Astrocyte (in vitro differentiated cells and primary cell): Measurements from ENCODE around the gene SPACA7. TPM values are rescaled to one million over a fixed set of nuclear protein-coding genes. Genes with fewer than 3 reads are reported as not detected.

Experiments used
- DNase-seq: peaks from one replicate; pipeline ENCODE4 v3.0.0-alpha.2; 2010; ENCODE audit warnings: low read depth
- FAIRE-seq: peaks from 2 replicates; lab custom pipeline; 2011; peaks lifted over from hg19 to GRCh38; lab: Jason Lieb, UNC
- H2AFZ ChIP-seq: 2 replicates; pipeline ENCODE4 v1.6.0; 2012; ENCODE audit warnings: low read depth, low read length, inconsistent platforms
- H3K27ac ChIP-seq: 2 replicates; pipeline ENCODE4 v1.5.1; 2011; ENCODE audit warnings: low read depth, low read length, inconsistent platforms
- H3K27me3 ChIP-seq: 2 replicates; pipeline ENCODE4 v1.6.0; 2011; ENCODE audit warnings: low read length, inconsistent platforms; ENCODE audit not compliant: insufficient read depth
- H3K36me3 ChIP-seq: 2 replicates; pipeline ENCODE4 v1.5.1; 2011; ENCODE audit warnings: low read length, inconsistent platforms; ENCODE audit not compliant: insufficient read depth
- H3K4me1 ChIP-seq: 2 replicates; pipeline ENCODE4 v1.5.1; 2011; ENCODE audit warnings: low read length, inconsistent platforms; ENCODE audit not compliant: insufficient read depth
- H3K4me2 ChIP-seq: 2 replicates; pipeline ENCODE4 v1.6.0; 2012; ENCODE audit warnings: low read length, inconsistent platforms
- H3K4me3 ChIP-seq: 2 replicates; pipeline ENCODE4 v1.5.1; 2011; ENCODE audit warnings: low read depth, mild to moderate bottlenecking, low read length, inconsistent platforms; ENCODE audit not compliant: insufficient read depth
- H3K79me2 ChIP-seq: 2 replicates; pipeline ENCODE4 v1.6.0; 2012; ENCODE audit warnings: mild to moderate bottlenecking, low read length, inconsistent platforms; ENCODE audit not compliant: insufficient read depth
- H3K9ac ChIP-seq: 2 replicates; pipeline ENCODE4 v1.6.0; 2012; ENCODE audit warnings: mild to moderate bottlenecking, low read length, inconsistent platforms
- H3K9me3 ChIP-seq: 2 replicates; pipeline ENCODE4 v1.5.1; 2012; ENCODE audit warnings: low read depth, mild to moderate bottlenecking, low read length, inconsistent platforms; ENCODE audit not compliant: insufficient read depth
- H4K20me1 ChIP-seq: 2 replicates; pipeline ENCODE4 v1.6.0; 2012; ENCODE audit warnings: low read length, inconsistent platforms; ENCODE audit not compliant: insufficient read depth
- H3K27ac Mint-ChIP-seq: one replicate; pipeline ENCODE4 v1.8.0; 2021; ENCODE audit warnings: mild to moderate bottlenecking, mixed read lengths; ENCODE audit not compliant: unreplicated experiment
- H3K27me3 Mint-ChIP-seq: one replicate; pipeline ENCODE4 v1.8.0; 2021; ENCODE audit warnings: low read depth, mixed read lengths; ENCODE audit not compliant: unreplicated experiment
- H3K36me3 Mint-ChIP-seq: one replicate; pipeline ENCODE4 v1.8.0; 2021; ENCODE audit warnings: low read depth, mixed read lengths; ENCODE audit not compliant: unreplicated experiment
- H3K4me1 Mint-ChIP-seq: one replicate; pipeline ENCODE4 v1.8.0; 2021; ENCODE audit warnings: low read depth, mixed read lengths; ENCODE audit not compliant: unreplicated experiment
- H3K4me3 Mint-ChIP-seq: one replicate; pipeline ENCODE4 v1.8.0; 2021; ENCODE audit warnings: mild to moderate bottlenecking, moderate library complexity, mixed read lengths; ENCODE audit not compliant: unreplicated experiment
- H3K9me3 Mint-ChIP-seq: one replicate; pipeline ENCODE4 v1.8.0; 2021; ENCODE audit warnings: mild to moderate bottlenecking, mixed read lengths; ENCODE audit not compliant: unreplicated experiment
- EZH2 ChIP-seq: IDR thresholded peaks from 2 replicates; pipeline ENCODE4 v1.6.1; 2012; ENCODE audit warnings: mild to moderate bottlenecking, low read length, inconsistent platforms; ENCODE audit not compliant: insufficient read depth
- total RNA-seq: library from RNA; stranded (reverse); gene quantifications from 2 replicates; pipeline ENCODE4 v1.2.1, GENCODE V29; 2021
- TF ChIP-seq, protein P1 (sequence below): IDR thresholded peaks from 2 replicates; pipeline ENCODE4 v1.5.1; 2011; ENCODE audit warnings: low read depth, mild to moderate bottlenecking, inconsistent platforms, low read length, moderate library complexity; ENCODE audit not compliant: insufficient read depth

SPACA7 gene
- total RNA-seq, 1 donor from 2014 or later = not detected

DNA sequence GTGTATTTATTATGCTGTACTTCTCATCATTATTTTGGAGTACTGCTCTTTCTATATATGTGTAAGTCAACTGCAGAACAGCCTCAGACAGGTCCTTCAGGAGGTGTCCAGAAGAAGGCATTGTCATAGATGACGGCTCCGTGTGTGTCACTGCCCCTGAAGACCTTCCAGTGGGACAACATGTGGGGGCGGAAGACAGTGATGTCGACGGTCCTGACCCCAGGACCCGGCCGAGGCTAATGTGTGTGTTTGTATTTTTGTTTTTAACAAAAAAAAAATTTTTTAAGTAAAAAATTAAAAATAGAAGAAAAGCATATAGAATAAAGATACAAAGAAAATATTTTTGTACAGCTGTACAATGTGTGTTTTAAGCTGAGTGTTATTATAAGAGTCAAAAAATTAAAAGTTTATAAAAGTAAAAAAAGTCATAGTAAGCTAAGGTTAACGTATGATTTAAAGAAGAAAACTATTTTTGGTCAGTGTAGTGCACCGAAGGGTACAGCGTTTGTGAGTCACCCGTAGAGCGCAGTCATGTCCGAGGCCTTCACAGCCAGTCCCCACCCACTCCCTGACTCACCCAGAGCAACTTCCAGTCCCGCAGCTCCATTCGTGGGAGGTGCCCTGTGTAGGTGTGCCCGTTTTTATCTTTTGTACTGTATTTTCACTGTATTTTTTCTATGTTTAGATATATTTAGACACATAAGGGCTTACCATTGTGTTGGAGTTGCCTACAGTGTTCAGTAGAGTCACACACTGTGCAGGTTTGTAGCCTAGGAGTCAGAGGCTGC is 42.2 kb upstream of the SPACA7 start:
- no peak overlapping the region for H3K4me3 ChIP-seq
- H3K4me3 Mint-ChIP-seq = no peak overlapping the region
- H3K36me3 ChIP-seq = no peaks in the 10 kb centered on the region
- H3K27me3 Mint-ChIP-seq = peaks cover 35% of the 10 kb centered on the region
- no peak overlapping the region for H3K9ac ChIP-seq
- H3K4me1 Mint-ChIP-seq = no peaks in the 10 kb centered on the region
- peaks cover 8% of the 10 kb centered on the region for H3K9me3 ChIP-seq
- H3K4me1 ChIP-seq = no peaks in the 10 kb centered on the region
- no peaks in the 10 kb centered on the region for H3K36me3 Mint-ChIP-seq
- TF ChIP-seq EZH2 = no peak
- TF ChIP-seq, protein P1, sequence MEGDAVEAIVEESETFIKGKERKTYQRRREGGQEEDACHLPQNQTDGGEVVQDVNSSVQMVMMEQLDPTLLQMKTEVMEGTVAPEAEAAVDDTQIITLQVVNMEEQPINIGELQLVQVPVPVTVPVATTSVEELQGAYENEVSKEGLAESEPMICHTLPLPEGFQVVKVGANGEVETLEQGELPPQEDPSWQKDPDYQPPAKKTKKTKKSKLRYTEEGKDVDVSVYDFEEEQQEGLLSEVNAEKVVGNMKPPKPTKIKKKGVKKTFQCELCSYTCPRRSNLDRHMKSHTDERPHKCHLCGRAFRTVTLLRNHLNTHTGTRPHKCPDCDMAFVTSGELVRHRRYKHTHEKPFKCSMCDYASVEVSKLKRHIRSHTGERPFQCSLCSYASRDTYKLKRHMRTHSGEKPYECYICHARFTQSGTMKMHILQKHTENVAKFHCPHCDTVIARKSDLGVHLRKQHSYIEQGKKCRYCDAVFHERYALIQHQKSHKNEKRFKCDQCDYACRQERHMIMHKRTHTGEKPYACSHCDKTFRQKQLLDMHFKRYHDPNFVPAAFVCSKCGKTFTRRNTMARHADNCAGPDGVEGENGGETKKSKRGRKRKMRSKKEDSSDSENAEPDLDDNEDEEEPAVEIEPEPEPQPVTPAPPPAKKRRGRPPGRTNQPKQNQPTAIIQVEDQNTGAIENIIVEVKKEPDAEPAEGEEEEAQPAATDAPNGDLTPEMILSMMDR = no peak
- peaks cover 10% of the 10 kb centered on the region for H3K9me3 Mint-ChIP-seq
- H3K27ac ChIP-seq = no peak overlapping the region
- no peaks in the 10 kb centered on the region for H3K79me2 ChIP-seq
- peak overlapping the region; percentile 71 for H3K27ac Mint-ChIP-seq
- FAIRE-seq = no peak
- H4K20me1 ChIP-seq = no peaks in the 10 kb centered on the region
- no peak overlapping the region for H2AFZ ChIP-seq
- DNase-seq = no peak
- no peaks in the 10 kb centered on the region for H3K27me3 ChIP-seq
- H3K4me2 ChIP-seq = no peak overlapping the region

DNA sequence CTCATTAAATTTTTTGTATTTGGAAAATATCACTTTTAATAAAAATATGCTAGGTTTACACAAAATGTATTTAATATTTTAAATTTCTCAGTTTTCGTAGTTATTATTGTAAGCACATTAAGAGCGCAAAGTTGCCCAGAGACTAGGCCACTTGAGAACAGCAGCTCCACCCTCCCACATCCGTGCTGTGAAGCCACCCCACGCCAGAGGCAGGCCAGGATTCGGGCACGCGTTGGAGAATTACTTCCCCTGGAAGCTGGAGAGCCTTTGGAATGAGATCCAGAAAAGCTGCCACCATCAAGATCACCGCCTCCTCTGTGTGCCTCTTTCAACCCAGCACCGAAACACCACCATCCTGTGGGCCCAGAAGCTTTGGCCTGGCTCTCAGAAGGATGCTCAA is 41.0 kb upstream of the SPACA7 start:
- H3K4me3 Mint-ChIP-seq = no peak overlapping the region
- TF ChIP-seq EZH2 = no peak
- TF ChIP-seq, protein P1 = no peak
- Histone ChIP-seq H3K9ac (no peak overlapping the region), H3K27me3 (no peaks in the 10 kb centered on the region), H3K79me2 (no peaks in the 10 kb centered on the region), H3K36me3 (no peaks in the 10 kb centered on the region), H3K4me1 (no peaks in the 10 kb centered on the region), H3K4me2 (no peak overlapping the region), H3K4me3 (no peak overlapping the region), H3K9me3 (peaks cover 8% of the 10 kb centered on the region), H3K27ac (no peak overlapping the region), H4K20me1 (no peaks in the 10 kb centered on the region), H2AFZ (no peak overlapping the region)
- no peak for FAIRE-seq
- H3K9me3 Mint-ChIP-seq = peaks cover 8% of the 10 kb centered on the region
- no peaks in the 10 kb centered on the region for H3K36me3 Mint-ChIP-seq
- no peak for DNase-seq
- no peaks in the 10 kb centered on the region for H3K4me1 Mint-ChIP-seq
- no peak overlapping the region for H3K27ac Mint-ChIP-seq
- H3K27me3 Mint-ChIP-seq = peaks cover 40% of the 10 kb centered on the region

DNA sequence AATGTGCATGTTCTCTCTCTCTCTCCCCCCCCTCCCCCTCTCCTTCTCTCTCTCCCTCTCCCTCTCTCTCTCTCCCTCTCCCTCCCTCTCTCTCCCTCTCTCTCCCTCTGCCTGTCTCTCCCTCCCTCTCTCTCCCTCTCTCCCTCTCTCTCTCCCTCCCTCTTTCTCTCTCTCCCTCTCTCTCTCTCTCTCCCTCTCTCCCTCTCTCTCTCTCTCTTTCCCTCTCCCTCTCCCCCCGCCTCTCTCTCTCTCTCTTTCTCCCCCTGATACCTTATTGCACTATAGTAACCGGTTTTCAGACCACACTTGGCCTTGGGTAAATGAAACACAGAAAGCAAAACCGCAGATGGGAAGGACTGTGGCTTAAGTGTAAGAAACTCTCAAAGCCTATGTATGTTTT is 34.7 kb upstream of the SPACA7 start:
- Mint-ChIP-seq H3K27me3 (peaks cover 63% of the 10 kb centered on the region), H3K27ac (no peak overlapping the region), H3K9me3 (peaks cover 11% of the 10 kb centered on the region), H3K4me3 (no peak overlapping the region), H3K4me1 (no peaks in the 10 kb centered on the region), H3K36me3 (peaks cover 2% of the 10 kb centered on the region)
- TF ChIP-seq, protein P1 = no peak
- TF ChIP-seq EZH2 = no peak
- Histone ChIP-seq H3K4me1 (no peaks in the 10 kb centered on the region), H3K27ac (no peak overlapping the region), H3K9me3 (no peaks in the 10 kb centered on the region), H2AFZ (no peak overlapping the region), H3K9ac (no peak overlapping the region), H3K4me2 (no peak overlapping the region), H3K36me3 (no peaks in the 10 kb centered on the region), H3K79me2 (no peaks in the 10 kb centered on the region), H3K27me3 (no peaks in the 10 kb centered on the region), H3K4me3 (no peak overlapping the region), H4K20me1 (no peaks in the 10 kb centered on the region)
- no peak for FAIRE-seq
- DNase-seq = no peak
